GM12878 (cell line): ENCODE results near the gene HNF4A. TPM values are rescaled to one million over a fixed set of nuclear protein-coding genes. Genes with fewer than 3 reads are reported as not detected.

Experiments used
- ATAC-seq: fragments of 200-7000 bp; cut with Tn5 transposase; 3 replicates; pipeline ENCODE4 v1.9.1; 2020; ENCODE audit warnings: mild to moderate bottlenecking, moderate library complexity
- BruUV-seq: library from RNA; stranded (reverse); fragments of 400-500 nt; replicated peaks from 2 replicates; lab custom pipeline; 2021; lab: Mats Ljungman, UMichigan
- CTCF ChIA-PET: fragments of 300-600 bp; sonication (Branson Sonifier 250); formaldehyde crosslinking; extraction: SDS; loops from one replicate; lab custom pipeline; 2021; ENCODE audit warnings: inconsistent platforms; lab: Yijun Ruan, JAX
- POLR2A ChIA-PET: fragments of 350-600 bp; formaldehyde crosslinking; extraction: SDS; loops from one replicate; lab custom pipeline; 2021; ENCODE audit warnings: inconsistent platforms; lab: Charles Lee
- RAD21 ChIA-PET: fragments of 300-600 bp; sonication (Branson Sonifier 250); formaldehyde crosslinking; loops from one replicate; lab custom pipeline; 2023; ENCODE audit warnings: antibody characterized with exemption; ENCODE audit not compliant: unreplicated experiment; lab: Charles Lee
- SMC1A ChIA-PET: fragments of 300-600 bp; sonication (Branson Sonifier 250); formaldehyde crosslinking; loops from one replicate; lab custom pipeline; 2023; ENCODE audit not compliant: unreplicated experiment, uncharacterized antibody; lab: Charles Lee
- DNase-seq: peaks from one replicate; pipeline ENCODE4 v3.0.0-alpha.2; 2011; ENCODE audit warnings: low read depth, low spot score
- FAIRE-seq: peaks from 3 replicates; lab custom pipeline; 2011; peaks lifted over from hg19 to GRCh38; lab: Jason Lieb, UNC
- H2AFZ ChIP-seq: 2 replicates; pipeline ENCODE4 v1.6.0; 2011; ENCODE audit warnings: low read depth, low read length, control low read depth; ENCODE audit not compliant: control insufficient read depth
- H3K27ac ChIP-seq: 2 replicates; pipeline ENCODE4 v1.5.1; 2011; ENCODE audit warnings: control low read depth; ENCODE audit not compliant: control insufficient read depth, insufficient read depth
- H3K27me3 ChIP-seq, 2 experiments: replicated peaks in 1 of 2; 2 replicates each; pipeline versions ENCODE4 v1.6.0 to v1.6.1; 2011; ENCODE audit warnings: low read length in 1 of 2; ENCODE audit not compliant: control insufficient read depth in 2 of 2, insufficient read depth in 2 of 2
- H3K36me3 ChIP-seq, 2 experiments: 2 replicates each; pipeline ENCODE4 v1.5.1; 2011; ENCODE audit warnings: low read length in 1 of 2; ENCODE audit not compliant: control insufficient read depth in 2 of 2, insufficient read depth in 2 of 2
- H3K4me1 ChIP-seq: 2 replicates; pipeline ENCODE4 v1.6.1; 2011; ENCODE audit warnings: mild to moderate bottlenecking, low read length, moderate library complexity, mixed read lengths; ENCODE audit not compliant: control insufficient read depth, insufficient read depth
- H3K4me2 ChIP-seq: 2 replicates; pipeline ENCODE4 v1.6.0; 2011; ENCODE audit warnings: control low read depth; ENCODE audit not compliant: control insufficient read depth, insufficient read depth
- H3K4me3 ChIP-seq: fragments of 200-600 bp; sonication (generic); 2 replicates; pipeline ENCODE4 v1.5.1; 2016
- H3K79me2 ChIP-seq: 2 replicates; pipeline ENCODE4 v1.6.0; 2011; ENCODE audit warnings: low read length; ENCODE audit not compliant: control insufficient read depth, insufficient read depth
- H3K9ac ChIP-seq: 2 replicates; pipeline ENCODE4 v1.8.0; 2011; ENCODE audit warnings: low read length, control low read depth, mixed read lengths; ENCODE audit not compliant: control insufficient read depth, insufficient read depth
- H3K9me3 ChIP-seq: replicated peaks from 3 replicates; pipeline ENCODE4 v1.5.1; 2011; ENCODE audit warnings: mild to moderate bottlenecking, low read length; ENCODE audit not compliant: control insufficient read depth, insufficient read depth
- H4K20me1 ChIP-seq: 2 replicates; pipeline ENCODE4 v1.6.0; 2011; ENCODE audit not compliant: control insufficient read depth, insufficient read depth
- CUX1 ChIP-seq: IDR thresholded peaks from 2 replicates; pipeline ENCODE4 v1.6.1; 2012; ENCODE audit warnings: improper control_type of control experiment, low read depth, low read length; ENCODE audit not compliant: insufficient replicate concordance
- HDAC6 ChIP-seq: fragments of 200-600 bp; sonication (generic); IDR thresholded peaks from one replicate; pipeline ENCODE4 v1.8.0; 2017; ENCODE audit warnings: antibody characterized with exemption; ENCODE audit not compliant: unreplicated experiment
- KDM1A ChIP-seq: fragments of 200-600 bp; sonication (generic); IDR thresholded peaks from 2 replicates; pipeline ENCODE4 v1.6.1; 2016; ENCODE audit warnings: borderline replicate concordance
- KLF5 ChIP-seq: fragments of 450-650 bp; IDR thresholded peaks from 2 replicates; pipeline ENCODE4 v1.6.1; 2014; ENCODE audit warnings: mild to moderate bottlenecking; ENCODE audit not compliant: partially characterized antibody
- NBN ChIP-seq: fragments of 450-650 bp; IDR thresholded peaks from 2 replicates; pipeline ENCODE4 v1.6.1; 2016
- NFYB ChIP-seq: IDR thresholded peaks from 2 replicates; pipeline ENCODE4 v1.6.1; 2011; ENCODE audit warnings: low read depth, mild to moderate bottlenecking, low read length, improper control_type of control experiment, moderate library complexity; ENCODE audit not compliant: insufficient read depth
- PAX8 ChIP-seq: fragments of 450-650 bp; IDR thresholded peaks from 2 replicates; pipeline ENCODE4 v1.6.1; 2017; ENCODE audit warnings: mild to moderate bottlenecking, moderate library complexity
- REST ChIP-seq: IDR thresholded peaks from 2 replicates; pipeline ENCODE4 v1.6.1; 2012; ENCODE audit warnings: mild to moderate bottlenecking, low read depth, low read length
- TBL1XR1 ChIP-seq: IDR thresholded peaks from 2 replicates; pipeline ENCODE4 v1.6.1; 2012; ENCODE audit warnings: low read depth, low read length, improper control_type of control experiment
- TCF12 ChIP-seq: IDR thresholded peaks from 2 replicates; pipeline ENCODE4 v1.6.1; 2011; ENCODE audit warnings: low read depth, mild to moderate bottlenecking, low read length
- WGBS: methylation state at CpG from one replicate; pipeline ENCODE4 v1.1.6; 2016; ENCODE audit warnings: low lambda C conversion rate; ENCODE audit not compliant: insufficient replicate concordance, insufficient coverage; ENCODE audit errors: missing lambda C conversion rate; 5-methylcytosine and 5-hydroxymethylcytosine counted together
- in situ Hi-C: fragments of 300-500 bp; cut with MboI; formaldehyde crosslinking; loops from 9 replicates; pipeline ENCODE4 v1.14.3; 2018; ENCODE audit warnings: mixed read lengths
- intact Hi-C: fragments of 100-400 bp; cut with micrococcal nuclease; formaldehyde crosslinking; loops from one replicate; pipeline ENCODE4 v1.14.2; 2022; ENCODE audit not compliant: unreplicated experiment
- polyA plus RNA-seq, 11 experiments: library from polyadenylated mRNA; depleted of rRNA in 4 of 11; unstranded in 6 of 11; stranded (reverse) in 5 of 11; fragments of >200 nt; fragmentation: Nextera tagmentation in 4 of 11; fragmentation: Illumina TruSeq in 1 of 11; extraction: Ambion mirVana in 4 of 11; extraction: Trizol in 1 of 11; gene quantifications; 1 replicate in 1 of 11; 2 replicates in 10 of 11; pipeline versions ENCODE4 v1.2.1 to v1.2.3, GENCODE V29; 2011 to 2016; ENCODE audit warnings: inconsistent platforms in 2 of 11, missing spikeins in 2 of 11, low read depth in 1 of 11
- total RNA-seq, 4 experiments: library from RNA; depleted of rRNA in 3 of 4; stranded (reverse); fragments of >200 nt in 3 of 4; fragmentation: Illumina TruSeq in 1 of 4; extraction: Trizol in 1 of 4; gene quantifications; 2 replicates each; pipeline versions ENCODE4 v1.2.1 to v1.2.3, GENCODE V29; 2013 to 2021

The HNF4A gene
- total and polyA plus RNA-seq, 10 of the 15 experiments (the other 5 are each of a cell fraction or from before 2014, with no cell fraction given) = 0.21 TPM; not detected in 9

- TF ChIP-seq TBL1XR1 (no peak), KLF5 (no peak), KDM1A (no peak)
Observed at GRCh38 chr20:44412402-44413144, 57.1 kb downstream of the HNF4A start (continued).

GRCh38 chr20:44413575-44414345 lies 58.3 kb downstream of the HNF4A start:
- no peak for ATAC-seq
- no peak for FAIRE-seq
- H3K27me3 ChIP-seq = peaks cover 2 to 8% of the 10 kb centered on the region in 2 experiments
- H3K9me3 ChIP-seq = no peaks in the 10 kb centered on the region
- H2AFZ ChIP-seq = no peak overlapping the region
- no peak for DNase-seq
- POLR2A ChIA-PET = no interaction called here
- no peaks in the 10 kb centered on the region for H3K36me3 ChIP-seq
- H3K27ac ChIP-seq = no peak overlapping the region
- RAD21 ChIA-PET = no interaction called here
- BruUV-seq = no TSS peak
- H3K4me1 ChIP-seq = no peaks in the 10 kb centered on the region
- H3K4me2 ChIP-seq = no peak overlapping the region
- in situ Hi-C loops = no loop called here
- SMC1A ChIA-PET = no interaction called here
- no peaks in the 10 kb centered on the region for H4K20me1 ChIP-seq
- H3K4me3 ChIP-seq = no peak overlapping the region
- intact Hi-C loops = no loop called here
- CTCF ChIA-PET = no interaction called here
- no peak overlapping the region for H3K9ac ChIP-seq
- 35% methylated on average over 14 of the region's 14 CpGs for WGBS
- H3K79me2 ChIP-seq = no peaks in the 10 kb centered on the region
- TF ChIP-seq REST (no peak), CUX1 (no peak), NBN (no peak), PAX8 (no peak), HDAC6 (no peak), TCF12 (no peak), NFYB (no peak)
